H9 (cell line): ENCODE measurements around the gene KRCC1. TPM values are rescaled to one million over a fixed set of nuclear protein-coding genes. Genes with fewer than 3 reads are reported as not detected.

Experiments used
- DNase-seq: peaks from one replicate; pipeline ENCODE4 v3.0.0-alpha.2; 2017
- H2AFZ ChIP-seq: one replicate; pipeline ENCODE4 v1.6.1; 2013; ENCODE audit warnings: mild to moderate bottlenecking, low read length, control low read depth, moderate library complexity
- H2AK5ac ChIP-seq: 2 replicates; pipeline ENCODE4 v1.6.1; 2013; ENCODE audit warnings: low read length, control low read depth, mixed read lengths; ENCODE audit not compliant: insufficient read length
- H2BK120ac ChIP-seq: one replicate; pipeline ENCODE4 v1.6.1; 2013; ENCODE audit warnings: low read depth, mild to moderate bottlenecking, low read length, control low read depth, inconsistent platforms; ENCODE audit not compliant: poor library complexity, severe bottlenecking
- H2BK12ac ChIP-seq: 2 replicates; pipeline ENCODE4 v1.6.1; 2013; ENCODE audit warnings: low read length, control low read depth, mixed read lengths, low read depth; ENCODE audit not compliant: insufficient read length
- H2BK15ac ChIP-seq: 2 replicates; pipeline ENCODE4 v1.6.1; 2013; ENCODE audit warnings: low read depth, low read length, control low read depth
- H2BK20ac ChIP-seq: one replicate; pipeline ENCODE4 v1.6.1; 2013; ENCODE audit warnings: low read depth, mild to moderate bottlenecking, low read length, control low read depth, inconsistent platforms; ENCODE audit not compliant: poor library complexity, severe bottlenecking
- H2BK5ac ChIP-seq: 2 replicates; pipeline ENCODE4 v1.6.1; 2013; ENCODE audit warnings: low read length, control low read depth, mixed read lengths; ENCODE audit not compliant: insufficient read length
- H3K14ac ChIP-seq: 2 replicates; pipeline ENCODE4 v1.6.1; 2013; ENCODE audit warnings: low read length, control low read depth; ENCODE audit not compliant: insufficient read depth
- H3K18ac ChIP-seq: 2 replicates; pipeline ENCODE4 v1.6.1; 2013; ENCODE audit warnings: low read depth, mild to moderate bottlenecking, mixed read lengths, low read length, control low read depth; ENCODE audit not compliant: insufficient read length
- H3K23ac ChIP-seq: 2 replicates; pipeline ENCODE4 v1.6.1; 2013; ENCODE audit warnings: low read length, control low read depth, mixed read lengths, low read depth; ENCODE audit not compliant: insufficient read length
- H3K23me2 ChIP-seq: 2 replicates; pipeline ENCODE4 v1.6.1; 2013; ENCODE audit warnings: low read depth, mild to moderate bottlenecking, mixed read lengths, low read length, control low read depth; ENCODE audit not compliant: insufficient read length, poor library complexity, severe bottlenecking
- H3K27ac ChIP-seq: 2 replicates; pipeline ENCODE4 v1.5.1; 2013; ENCODE audit warnings: low read length, control low read depth, mixed read lengths, low read depth; ENCODE audit not compliant: insufficient read length
- H3K27me3 ChIP-seq: 2 replicates; pipeline ENCODE4 v1.6.1; 2013; ENCODE audit warnings: low read length, control low read depth, inconsistent platforms; ENCODE audit not compliant: insufficient read depth
- H3K4ac ChIP-seq: 2 replicates; pipeline ENCODE4 v1.6.1; 2013; ENCODE audit warnings: low read depth, mild to moderate bottlenecking, control low read depth, inconsistent platforms, low read length, moderate library complexity
- H3K4me1 ChIP-seq: 2 replicates; pipeline ENCODE4 v1.6.1; 2013; ENCODE audit warnings: low read length, control low read depth, inconsistent platforms; ENCODE audit not compliant: insufficient read depth
- H3K4me2 ChIP-seq: 2 replicates; pipeline ENCODE4 v1.6.1; 2013; ENCODE audit warnings: low read length, control low read depth, mixed read lengths; ENCODE audit not compliant: insufficient read length, insufficient read depth
- H3K56ac ChIP-seq: 2 replicates; pipeline ENCODE4 v1.6.1; 2013; ENCODE audit warnings: low read depth, mild to moderate bottlenecking, mixed read lengths, low read length, control low read depth; ENCODE audit not compliant: insufficient read length
- H3K79me1 ChIP-seq: 2 replicates; pipeline ENCODE4 v1.6.1; 2013; ENCODE audit warnings: low read depth, mild to moderate bottlenecking, moderate library complexity, low read length, control low read depth, inconsistent platforms; ENCODE audit not compliant: insufficient read depth, poor library complexity, severe bottlenecking
- H3K79me2 ChIP-seq: 2 replicates; pipeline ENCODE4 v1.6.1; 2013; ENCODE audit warnings: low read length, control low read depth, inconsistent platforms; ENCODE audit not compliant: insufficient read depth
- H3K9ac ChIP-seq: 2 replicates; pipeline ENCODE4 v1.6.1; 2013; ENCODE audit warnings: low read length, control low read depth, mixed read lengths; ENCODE audit not compliant: insufficient read length; ENCODE audit errors: extremely low read depth
- H3K9me3 ChIP-seq: one replicate; pipeline ENCODE4 v1.6.1; 2013; ENCODE audit warnings: low read depth, low read length, inconsistent platforms; ENCODE audit not compliant: control insufficient read depth
- H3T11ph ChIP-seq: one replicate; pipeline ENCODE4 v1.6.1; 2013; ENCODE audit warnings: mild to moderate bottlenecking, low read length, control low read depth, inconsistent platforms
- H4K20me1 ChIP-seq: one replicate; pipeline ENCODE4 v1.6.1; 2013; ENCODE audit not compliant: control insufficient read depth, insufficient read length, insufficient read depth
- H4K5ac ChIP-seq: 2 replicates; pipeline ENCODE4 v1.6.1; 2013; ENCODE audit warnings: low read depth, mild to moderate bottlenecking, mixed read lengths, low read length, control low read depth; ENCODE audit not compliant: insufficient read length
- H4K8ac ChIP-seq: replicated peaks from 2 replicates; pipeline ENCODE4 v1.6.1; 2013; ENCODE audit warnings: low read length, control low read depth, mixed read lengths, low read depth; ENCODE audit not compliant: insufficient read length
- H4K91ac ChIP-seq: 2 replicates; pipeline ENCODE4 v1.6.1; 2013; ENCODE audit warnings: low read depth, mild to moderate bottlenecking, moderate library complexity, mixed read lengths, low read length, control low read depth; ENCODE audit not compliant: insufficient read length
- H3K27ac Mint-ChIP-seq, 3 experiments: 2 replicates in 2 of 3; 3 replicates in 1 of 3; pipeline ENCODE4 v1.8.0; 2020 to 2021; ENCODE audit warnings: mixed read lengths in 3 of 3, mild to moderate bottlenecking in 1 of 3, moderate library complexity in 1 of 3
- H3K27me3 Mint-ChIP-seq: 2 replicates; pipeline ENCODE4 v1.8.0; 2021; ENCODE audit warnings: low read depth, mild to moderate bottlenecking, moderate library complexity, mixed read lengths
- H3K36me3 Mint-ChIP-seq, 3 experiments: 2 replicates in 2 of 3; 3 replicates in 1 of 3; pipeline ENCODE4 v1.8.0; 2020 to 2021; ENCODE audit warnings: low read depth in 3 of 3, mixed read lengths in 3 of 3; ENCODE audit not compliant: insufficient read depth in 1 of 3
- H3K4me1 Mint-ChIP-seq, 2 experiments: 2 replicates each; pipeline ENCODE4 v1.8.0; 2020; ENCODE audit warnings: mixed read lengths in 2 of 2
- H3K4me3 Mint-ChIP-seq, 2 experiments: 2 replicates in 1 of 2; 3 replicates in 1 of 2; pipeline ENCODE4 v1.8.0; 2020 to 2021; ENCODE audit warnings: mild to moderate bottlenecking in 2 of 2, mixed read lengths in 2 of 2, moderate library complexity in 1 of 2
- H3K9me3 Mint-ChIP-seq, 2 experiments: 2 replicates in 1 of 2; 3 replicates in 1 of 2; pipeline ENCODE4 v1.8.0; 2020; ENCODE audit warnings: mild to moderate bottlenecking in 2 of 2, mixed read lengths in 2 of 2, moderate library complexity in 1 of 2
- CTCF ChIP-seq: fragments of 200-600 bp; sonication (generic); conservative IDR thresholded peaks from 3 replicates; pipeline ENCODE4 v1.8.0; 2021; ENCODE audit warnings: antibody characterized with exemption, mild to moderate bottlenecking
- WGBS: extraction: QIAGEN DNeasy Blood & Tissue Kit; methylation state at CpG from one replicate; pipeline ENCODE4 v1.1.7; 2013; ENCODE audit warnings: missing lambda C conversion rate, low lambda C conversion rate, mixed read lengths; ENCODE audit not compliant: insufficient read length; ENCODE audit errors: extremely low coverage; 5-methylcytosine and 5-hydroxymethylcytosine counted together
- total RNA-seq: library from RNA; stranded (reverse); gene quantifications from 2 replicates; pipeline ENCODE4 v1.2.1, GENCODE V29; 2021

KRCC1 gene
- total RNA-seq, 1 experiment from 2014 or later = 8.2 TPM

- Histone ChIP-seq H3T11ph (no peak overlapping the region), H2AFZ (no peak overlapping the region), H3K4ac (no peak overlapping the region), H3K18ac (no peak overlapping the region), H3K9ac (no peak overlapping the region), H2BK20ac (no peak overlapping the region), H4K20me1 (no peaks in the 10 kb centered on the region), H3K4me2 (no peak overlapping the region), H2BK12ac (no peak overlapping the region), H2BK15ac (no peak overlapping the region), H3K27me3 (no peaks in the 10 kb centered on the region), H3K14ac (no peak overlapping the region), H2BK5ac (no peak overlapping the region), H3K23ac (no peak overlapping the region), H3K23me2 (no peaks in the 10 kb centered on the region), H2BK120ac (no peak overlapping the region), H3K56ac (no peak overlapping the region), H3K79me2 (no peaks in the 10 kb centered on the region), H3K9me3 (no peaks in the 10 kb centered on the region), H3K27ac (no peak overlapping the region), H4K91ac (no peak overlapping the region), H4K5ac (no peak overlapping the region), H2AK5ac (no peak overlapping the region), H4K8ac (no peak overlapping the region), H3K4me1 (no peaks in the 10 kb centered on the region; the same call in 1 of the 2 replicates), H3K79me1 (no peaks in the 10 kb centered on the region)
- Mint-ChIP-seq H3K4me1 (peaks cover 22 to 39% of the 10 kb centered on the region in 2 experiments), H3K27me3 (no peaks in the 10 kb centered on the region), H3K36me3 (no peaks in the 10 kb centered on the region), H3K27ac (no peak overlapping the region), H3K9me3 (no peaks in the 10 kb centered on the region), H3K4me3 (no peak overlapping the region)
- TF ChIP-seq CTCF = no peak
- no CpG with 5 or more reads among the region's 3 CpGs for WGBS
- DNase-seq = no peak
Observed at GRCh38 chr2:88097192-88097591, 41.6 kb upstream of the KRCC1 start.
